SK-N-DZ (cell line): ENCODE data around the gene ITGA6.

Source experiments
- DNase-seq: peaks from one replicate; pipeline ENCODE4 v3.0.0-alpha.2; 2015; ENCODE audit warnings: low spot score

ITGA6 gene

GRCh38 chr2:172439911-172440310, 12.5 kb downstream of the ITGA6 start:
- no peak for DNase-seq

- no peak for DNase-seq
Observed at GRCh38 chr2:172440795-172441194, 13.4 kb downstream of the ITGA6 start.

GRCh38 chr2:172442072-172442895, 14.9 kb downstream of the ITGA6 start:
- no peak for DNase-seq

GRCh38 chr2:172445851-172446250, 18.5 kb downstream of the ITGA6 start:
- no peak for DNase-seq

GRCh38 chr2:172446474-172447063, 19.2 kb downstream of the ITGA6 start:
- no peak for DNase-seq

- no peak for DNase-seq
Observed at GRCh38 chr2:172447811-172448493, 20.6 kb downstream of the ITGA6 start.

- no peak for DNase-seq
Observed at GRCh38 chr2:172448544-172449267, 21.3 kb downstream of the ITGA6 start.

GRCh38 chr2:172449911-172450550, 22.6 kb downstream of the ITGA6 start:
- no peak for DNase-seq

- DNase-seq, result no peak
Observed at GRCh38 chr2:172451923-172452322, 24.5 kb downstream of the ITGA6 start.

GRCh38 chr2:172452845-172453244, 25.5 kb downstream of the ITGA6 start:
- DNase-seq, result no peak

- no peak for DNase-seq
Observed at GRCh38 chr2:172454404-172455120, 27.2 kb downstream of the ITGA6 start.

- no peak for DNase-seq
Observed at GRCh38 chr2:172455121-172455515, 27.7 kb downstream of the ITGA6 start.

GRCh38 chr2:172456002-172456401, 28.6 kb downstream of the ITGA6 start:
- DNase-seq, result no peak

GRCh38 chr2:172457536-172457935, 30.1 kb downstream of the ITGA6 start:
- no peak for DNase-seq

GRCh38 chr2:172458561-172459124, 31.3 kb downstream of the ITGA6 start:
- DNase-seq, result no peak

GRCh38 chr2:172460780-172461201, 33.4 kb downstream of the ITGA6 start:
- no peak for DNase-seq

GRCh38 chr2:172461591-172462372, 34.4 kb downstream of the ITGA6 start:
- peak; percentile 47 for DNase-seq

GRCh38 chr2:172462373-172462848, 35.0 kb downstream of the ITGA6 start:
- DNase-seq, result no peak

GRCh38 chr2:172462849-172463381, 35.5 kb downstream of the ITGA6 start:
- DNase-seq, result no peak
